GM12878 (cell line): ENCODE data around the gene TNKS2.

Source experiments
- CTCF ChIP-seq, 3 experiments: IDR thresholded peaks in 2 of 3; conservative IDR thresholded peaks in 1 of 3; 2 replicates each; pipeline ENCODE4 v1.5.1; 2011; ENCODE audit warnings: low read depth in 3 of 3, low read length in 3 of 3, mild to moderate bottlenecking in 3 of 3, control low read depth in 2 of 3, moderate library complexity in 2 of 3, inconsistent platforms in 1 of 3, mixed read lengths in 1 of 3; ENCODE audit not compliant: control insufficient read depth in 2 of 3, insufficient read depth in 1 of 3; ENCODE audit errors: extremely low read depth in 1 of 3
- MLLT1 ChIP-seq: fragments of 450-650 bp; IDR thresholded peaks from 2 replicates; pipeline ENCODE4 v1.6.1; 2016; ENCODE audit warnings: mild to moderate bottlenecking
- PKNOX1 ChIP-seq: fragments of 450-650 bp; IDR thresholded peaks from 2 replicates; pipeline ENCODE4 v1.6.1; 2016; ENCODE audit warnings: mild to moderate bottlenecking
- PRDM15 ChIP-seq: fragments of 450-650 bp; formaldehyde crosslinking; IDR thresholded peaks from 2 replicates; pipeline ENCODE4 v1.4.0; 2020; ENCODE audit warnings: mild to moderate bottlenecking, moderate library complexity
- SREBF2 ChIP-seq: IDR thresholded peaks from 2 replicates; pipeline ENCODE4 v1.6.1; 2012; ENCODE audit warnings: mild to moderate bottlenecking, low read length
- TCF7 ChIP-seq: IDR thresholded peaks from 2 replicates; pipeline ENCODE4 v1.6.1; 2014; ENCODE audit warnings: antibody characterized with exemption, borderline replicate concordance
- YBX1 ChIP-seq: fragments of 450-650 bp; IDR thresholded peaks from 2 replicates; pipeline ENCODE4 v1.6.1; 2016; ENCODE audit warnings: antibody characterized with exemption
- ZZZ3 ChIP-seq: IDR thresholded peaks from 2 replicates; pipeline ENCODE4 v1.6.1; 2011; ENCODE audit warnings: low read depth; ENCODE audit not compliant: control insufficient read depth, insufficient read length

GRCh38 chr10:91772461-91772860 lies 25.8 kb upstream of the TNKS2 start:
- TF ChIP-seq PKNOX1 = no peak
- no peak for TF ChIP-seq SREBF2
- TF ChIP-seq ZZZ3 = no peak
- TF ChIP-seq MLLT1 = no peak
- TF ChIP-seq PRDM15 (CRISPR knock-in tag) = no peak
- TF ChIP-seq TCF7 = no peak
- no peak for TF ChIP-seq YBX1
- no peak for TF ChIP-seq CTCF (IDR thresholded peaks at IDR 0.05 in 2 of 3, conservative IDR thresholded peaks at IDR 0.05 in 1 of 3; ENCODE audit: control insufficient read depth in 2 of 3, extremely low read depth in 1 of 3, insufficient read depth in 1 of 3, low read depth in 3 of 3, low read length in 3 of 3)
